Panc1 (cell line): ENCODE data around the gene CXorf58. TPM values are rescaled to one million over a fixed set of nuclear protein-coding genes. Genes with fewer than 3 reads are reported as not detected.
"Not testable (repeated sequence)": the region's sequence is repeated elsewhere in the genome, so short reads cannot be mapped to it uniquely, and the experiment has no call there.

Experiments used
- ATAC-seq: fragments of 200-7000 bp; cut with Tn5 transposase; 2 replicates; pipeline ENCODE4 v1.9.1; 2020; ENCODE audit warnings: mild to moderate bottlenecking, moderate library complexity
- BruUV-seq: library from RNA; stranded (reverse); fragments of 400-500 nt; replicated peaks from 2 replicates; lab custom pipeline; 2021; lab: Mats Ljungman, UMichigan
- CTCF ChIA-PET: fragments of 300-600 bp; sonication (Branson Sonifier 250); formaldehyde crosslinking; loops from one replicate; lab custom pipeline; 2022; ENCODE audit warnings: antibody characterized with exemption; lab: Charles Lee
- POLR2A ChIA-PET: fragments of 300-600 bp; sonication (Branson Sonifier 250); formaldehyde crosslinking; loops from one replicate; lab custom pipeline; 2022; ENCODE audit warnings: antibody characterized with exemption; lab: Charles Lee
- DNase-seq: peaks from one replicate; pipeline ENCODE4 v3.0.0-alpha.2; 2010; ENCODE audit warnings: low read depth, low spot score
- H3K27ac ChIP-seq: 2 replicates; pipeline ENCODE4 v1.5.1; 2011; ENCODE audit warnings: mild to moderate bottlenecking, low read length, inconsistent platforms
- H3K27me3 ChIP-seq: fragments of 200-500 bp; sonication (Bioruptor generic); 2 replicates; pipeline ENCODE4 v1.6.0; 2014; ENCODE audit warnings: low read length, inconsistent platforms; ENCODE audit not compliant: control insufficient read depth, insufficient read depth
- H3K36me3 ChIP-seq: fragments of 200-500 bp; sonication (Bioruptor generic); 2 replicates; pipeline ENCODE4 v1.5.1; 2014; ENCODE audit warnings: inconsistent platforms, mild to moderate bottlenecking, low read length, moderate library complexity; ENCODE audit not compliant: control insufficient read depth, insufficient read depth
- H3K4me1 ChIP-seq: 2 replicates; pipeline ENCODE4 v1.5.1; 2011; ENCODE audit warnings: inconsistent platforms, mild to moderate bottlenecking, low read length, moderate library complexity; ENCODE audit not compliant: control insufficient read depth, insufficient read depth
- H3K4me3 ChIP-seq, 2 experiments: 2 replicates each; pipeline ENCODE4 v1.5.1; 2011 to 2012; ENCODE audit warnings: low read depth in 2 of 2, low read length in 2 of 2, mild to moderate bottlenecking in 2 of 2, inconsistent platforms in 1 of 2, moderate library complexity in 1 of 2
- H3K9me3 ChIP-seq: fragments of 200-500 bp; sonication (Bioruptor generic); 2 replicates; pipeline ENCODE4 v1.5.1; 2014; ENCODE audit warnings: low read depth, mild to moderate bottlenecking, inconsistent platforms, low read length, moderate library complexity; ENCODE audit not compliant: control insufficient read depth, insufficient read depth
- CTCF ChIP-seq: fragments of 450-650 bp; IDR thresholded peaks from 2 replicates; pipeline ENCODE4 v1.5.1; 2017; ENCODE audit warnings: mild to moderate bottlenecking
- POLR2AphosphoS5 ChIP-seq: IDR thresholded peaks from 2 replicates; pipeline ENCODE4 v1.6.1; 2012; ENCODE audit warnings: mild to moderate bottlenecking, low read depth, low read length, moderate library complexity
- REST ChIP-seq, 2 experiments: IDR thresholded peaks; 2 replicates each; pipeline ENCODE4 v1.6.1; 2011 to 2012; ENCODE audit warnings: low read depth in 2 of 2, control low read depth in 1 of 2, low read length in 1 of 2, mild to moderate bottlenecking in 1 of 2, moderate library complexity in 1 of 2; ENCODE audit not compliant: insufficient read depth in 1 of 2
- SIN3A ChIP-seq: IDR thresholded peaks from 2 replicates; pipeline ENCODE4 v1.6.1; 2012; ENCODE audit warnings: low read depth, mild to moderate bottlenecking, low read length, moderate library complexity, borderline replicate concordance; ENCODE audit not compliant: insufficient read depth
- TCF7L2 ChIP-seq: IDR thresholded peaks from 2 replicates; pipeline ENCODE4 v1.6.1; 2011; ENCODE audit warnings: mild to moderate bottlenecking, low read depth, low read length, inconsistent platforms
- in situ Hi-C: cut with HindIII; loops from 2 replicates; pipeline ENCODE4 v1.10.0; 2016; ENCODE audit warnings: low sequenced_read_pairs, low pct_unique_long_range_greater_than_20kb
- intact Hi-C: fragments of 100-400 bp; cut with micrococcal nuclease; formaldehyde crosslinking; loops from one replicate; pipeline ENCODE4 v1.10.0; 2022; ENCODE audit not compliant: unreplicated experiment
- total RNA-seq: library from RNA; stranded (reverse); gene quantifications from one replicate; pipeline ENCODE4 v1.2.1, GENCODE V29; 2021; ENCODE audit not compliant: unreplicated experiment

Gene CXorf58
- total RNA-seq, 1 experiment from 2014 or later = 0.41 TPM

- intact Hi-C loops = no loop called here
- no peak for DNase-seq
- ChIA-PET CTCF (interaction anchor here (0.6 kb wide), 3 partner anchors 84 to 133 kb away, joined by 3 to 13 read pairs (median 4); no protein-coding TSS in a partner anchor), POLR2A (interaction anchor here (0.5 to 0.7 kb wide), 3 partner anchors 10 to 89 kb away, joined by 5 to 7 read pairs (median 5); no protein-coding TSS in a partner anchor)
- Histone ChIP-seq H3K36me3 (no peaks in the 10 kb centered on the region), H3K27me3 (no peaks in the 10 kb centered on the region), H3K27ac (peak overlapping the region; percentile 75), H3K9me3 (no peaks in the 10 kb centered on the region), H3K4me3 (no peak overlapping the region; a peak in 1 of 4 replicates), H3K4me1 (peaks cover 16% of the 10 kb centered on the region)
- in situ Hi-C loops = no loop called here
- ATAC-seq = peak; percentile 75
- TF ChIP-seq TCF7L2 (no peak), REST (IDR thresholded peaks at IDR 0.05; ENCODE audit: insufficient read depth in 1 of 2, low read depth in 2 of 2, low read length in 1 of 2) (no peak)
- BruUV-seq = no TSS peak
These were observed 18.8 kb upstream of the CXorf58 start for GRCh38 chrX:23888887-23889501.

- Histone ChIP-seq H3K9me3 (no peaks in the 10 kb centered on the region), H3K36me3 (no peaks in the 10 kb centered on the region), H3K27me3 (no peaks in the 10 kb centered on the region), H3K4me1 (peaks cover 9% of the 10 kb centered on the region), H3K27ac (peak overlapping the region; percentile 78), H3K4me3 (no peak overlapping the region)
- BruUV-seq = no TSS peak
- ChIA-PET POLR2A (no interaction called here), CTCF (interaction anchor here (1.8 kb wide), 1 partner anchor 11 kb away, joined by 5 read pairs; no protein-coding TSS in a partner anchor)
- TF ChIP-seq CTCF = no peak
- no peak for TF ChIP-seq SIN3A
- no peak for TF ChIP-seq REST (IDR thresholded peaks at IDR 0.05; ENCODE audit: insufficient read depth in 1 of 2, low read depth in 2 of 2, low read length in 1 of 2)
- TF ChIP-seq POLR2AphosphoS5 = no peak
- no peak for TF ChIP-seq TCF7L2
- in situ Hi-C loops (no loop called here), intact Hi-C loops (no loop called here)
- no peak for ATAC-seq
- no peak for DNase-seq
These were observed 16.9 kb upstream of the CXorf58 start for GRCh38 chrX:23890933-23891332.

GRCh38 chrX:23894993-23895392, 12.8 kb upstream of the CXorf58 start:
- POLR2A ChIA-PET, BruUV-seq, H3K27ac ChIP-seq, CTCF ChIA-PET, H3K4me1 ChIP-seq, H3K9me3 ChIP-seq, H3K27me3 ChIP-seq, H3K4me3 ChIP-seq, intact Hi-C loops, DNase-seq, in situ Hi-C loops, H3K36me3 ChIP-seq, ATAC-seq: not testable (repeated sequence)

GRCh38 chrX:23896539-23896938, 11.3 kb upstream of the CXorf58 start:
- BruUV-seq, ATAC-seq, H3K36me3 ChIP-seq, DNase-seq, H3K9me3 ChIP-seq, CTCF ChIA-PET, H3K4me3 ChIP-seq, H3K27me3 ChIP-seq, in situ Hi-C loops, POLR2A ChIA-PET, intact Hi-C loops: not testable (repeated sequence)
- Histone ChIP-seq H3K4me1 (peaks cover 10% of the 10 kb centered on the region), H3K27ac (peak overlapping the region; percentile 70)
